Activated CD8-positive, alpha-beta memory T cell treated with anti-CD3 and anti-CD28 coated beads for 1 hour (primary cell): Measurements from ENCODE around the gene GFOD1.
"Not testable (repeated sequence)": the region's sequence is repeated elsewhere in the genome, so short reads cannot be mapped to it uniquely, and the experiment has no call there.

Experiments
- DNase-seq, 2 donors: peaks; one replicate each; pipeline ENCODE4 v3.0.0-alpha.2; 2020; ENCODE audit warnings: low read depth in 1 of 2; ENCODE audit errors: extremely low read depth in 1 of 2

Gene GFOD1

DNA sequence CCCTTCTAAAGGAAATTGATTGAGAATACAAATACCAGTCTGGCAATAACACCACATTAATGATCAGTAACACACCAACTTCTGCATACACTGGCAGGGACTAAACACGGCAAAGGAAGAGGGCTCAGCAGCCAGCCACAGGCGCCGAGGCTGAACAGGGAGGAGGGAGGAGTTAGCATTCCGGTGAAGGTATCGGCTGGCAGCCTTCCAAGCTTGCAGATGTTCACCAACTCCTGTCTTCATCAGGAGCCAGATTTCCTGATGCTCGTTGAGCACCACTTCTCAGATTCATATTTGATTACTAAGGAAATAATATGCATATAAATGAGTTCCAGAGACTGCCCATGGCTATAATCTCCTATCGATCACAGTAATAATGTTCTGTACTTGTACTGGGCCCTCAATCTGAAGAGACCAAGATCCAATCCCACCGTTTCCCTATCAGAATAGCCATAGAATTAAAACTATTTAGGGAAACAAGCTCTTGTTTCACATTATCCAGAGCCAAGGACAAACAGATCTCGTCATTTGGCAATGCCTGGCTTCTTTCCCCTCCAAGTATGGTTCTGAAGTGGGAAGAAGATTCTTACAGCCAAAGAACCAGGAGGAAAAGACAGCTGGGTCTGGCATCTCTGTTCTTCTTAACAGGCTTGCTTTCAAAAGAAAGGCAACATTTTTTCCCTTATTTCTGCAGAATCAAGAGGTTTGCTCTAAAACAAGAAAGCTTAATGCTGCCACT lies 42.2 kb downstream of the GFOD1 start:
- no peak for DNase-seq

DNA sequence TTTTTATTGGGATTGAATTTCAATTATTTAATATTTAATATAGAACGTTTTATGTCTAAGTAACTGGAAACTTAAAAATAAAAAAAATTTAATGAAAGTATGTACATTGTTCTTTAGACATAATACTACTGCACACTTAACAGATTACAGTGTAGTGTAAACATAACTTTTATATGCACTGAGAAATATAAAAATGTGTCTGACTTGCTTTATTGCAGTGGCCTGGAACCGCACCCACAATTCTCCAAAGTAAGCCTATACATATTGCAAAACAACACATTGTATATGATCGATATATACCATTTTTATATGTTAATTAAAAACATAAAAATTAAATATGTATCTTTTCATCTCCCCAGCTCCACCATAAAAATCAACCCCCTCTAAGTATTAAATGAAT lies 42.8 kb downstream of the GFOD1 start:
- no peak for DNase-seq

DNA sequence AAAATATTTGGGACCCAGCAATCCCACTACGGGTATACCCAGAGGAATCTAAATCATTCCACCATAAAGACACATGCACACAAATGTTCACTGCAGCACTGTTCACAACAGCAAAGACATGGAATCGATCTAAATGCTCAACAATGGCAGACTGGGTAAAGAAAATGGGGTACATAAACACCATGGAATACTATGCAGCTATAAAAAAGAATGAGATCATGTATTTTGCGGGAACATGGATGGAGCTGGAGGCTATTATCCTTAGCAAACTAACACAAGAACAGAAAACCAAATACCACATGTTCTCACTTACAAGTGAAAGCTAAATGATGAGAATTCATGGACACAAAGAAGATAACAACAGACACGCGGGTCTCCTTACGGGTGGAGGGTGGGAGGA lies 43.4 kb downstream of the GFOD1 start:
- not testable (repeated sequence) for DNase-seq

DNA sequence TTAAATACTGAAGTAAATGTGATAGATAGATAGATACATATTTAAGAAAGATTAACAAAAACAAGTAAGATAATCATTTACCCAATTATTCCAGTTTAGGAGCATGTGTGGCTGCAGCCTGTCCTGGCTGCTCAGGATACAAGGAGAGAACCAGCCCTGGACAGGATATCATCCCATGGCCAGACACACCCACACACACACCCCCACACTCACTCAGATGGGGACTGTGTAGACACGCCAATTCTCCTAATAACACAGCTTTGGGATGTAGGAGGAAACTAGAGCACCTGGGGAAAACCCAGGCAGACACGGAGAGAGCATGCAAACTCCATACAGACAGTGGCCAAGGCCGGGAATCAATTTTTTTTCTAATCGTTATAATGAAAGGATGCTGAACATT lies 45.6 kb downstream of the GFOD1 start:
- no peak for DNase-seq

DNA sequence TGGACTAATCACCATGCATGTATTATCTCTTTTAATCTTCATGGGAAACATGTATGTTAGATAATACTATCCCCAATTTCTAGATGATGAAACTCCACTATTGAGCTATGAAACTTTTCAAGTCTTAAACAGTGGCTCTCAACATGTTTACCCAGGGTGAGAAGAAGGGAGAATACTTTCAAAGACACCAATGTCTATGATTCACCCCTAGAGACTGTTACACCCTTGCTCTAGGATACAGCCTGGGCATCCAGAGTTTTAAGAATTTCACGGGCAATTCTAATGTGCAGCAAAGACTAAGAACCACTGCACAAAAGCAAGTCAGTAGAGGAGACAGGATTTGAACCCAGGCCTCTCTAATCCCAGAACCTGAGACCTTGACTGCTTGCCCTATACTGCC lies 47.8 kb downstream of the GFOD1 start:
- no peak for DNase-seq

DNA sequence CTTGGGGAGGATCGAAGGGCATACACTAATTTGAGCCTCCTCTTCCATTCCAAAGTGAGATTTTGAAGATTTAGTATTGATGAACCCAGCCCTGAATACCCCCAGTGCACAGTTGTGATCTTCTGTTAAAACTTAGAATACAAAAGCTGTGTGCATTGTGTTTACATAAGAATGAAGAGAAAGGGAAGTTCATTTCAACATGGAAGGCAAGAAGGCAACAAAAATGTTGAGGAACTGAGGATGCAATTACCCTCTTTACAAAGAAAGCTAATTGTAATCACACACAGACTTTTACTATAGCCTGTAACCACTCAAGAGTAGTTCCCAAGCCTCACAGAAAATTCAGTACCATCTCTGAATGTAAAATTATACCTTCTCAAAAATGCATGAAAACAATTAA lies 49.3 kb downstream of the GFOD1 start:
- DNase-seq, result no peak

DNA sequence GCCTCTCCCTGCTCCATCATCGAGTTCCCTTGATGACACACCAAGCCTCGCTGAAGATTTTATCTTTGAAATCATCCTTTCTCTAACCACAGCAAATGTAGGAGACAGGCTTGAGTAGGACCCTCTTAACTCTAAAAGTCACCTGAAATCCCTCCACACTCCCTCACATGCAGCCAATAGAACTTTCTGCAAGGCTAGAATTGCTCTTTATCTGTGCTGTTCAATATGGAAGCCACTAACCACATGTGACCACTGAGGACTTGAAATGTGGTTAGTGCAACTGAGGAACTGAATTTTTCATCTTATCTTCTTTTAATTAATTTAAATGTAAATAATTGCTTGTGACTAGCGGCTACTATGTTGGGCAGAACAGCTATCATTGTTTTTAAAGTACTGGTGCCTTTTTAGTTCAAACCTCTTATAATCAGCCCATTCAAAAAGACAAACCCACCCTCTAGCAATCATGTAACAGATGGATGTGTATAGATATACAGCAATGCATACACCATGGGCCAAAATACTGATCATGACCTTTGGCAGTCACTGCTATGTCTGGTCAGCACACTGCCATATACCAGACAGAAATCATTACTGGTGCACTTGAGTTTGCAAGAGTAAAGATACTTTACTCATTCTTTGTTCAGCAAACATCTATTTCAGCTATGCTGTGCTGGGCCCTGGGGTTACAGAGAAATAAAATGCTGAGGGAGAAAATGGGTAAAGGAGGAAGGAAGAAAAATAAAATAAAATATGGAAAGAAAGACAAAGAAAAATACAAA lies 50.0 kb downstream of the GFOD1 start:
- no peak for DNase-seq

DNA sequence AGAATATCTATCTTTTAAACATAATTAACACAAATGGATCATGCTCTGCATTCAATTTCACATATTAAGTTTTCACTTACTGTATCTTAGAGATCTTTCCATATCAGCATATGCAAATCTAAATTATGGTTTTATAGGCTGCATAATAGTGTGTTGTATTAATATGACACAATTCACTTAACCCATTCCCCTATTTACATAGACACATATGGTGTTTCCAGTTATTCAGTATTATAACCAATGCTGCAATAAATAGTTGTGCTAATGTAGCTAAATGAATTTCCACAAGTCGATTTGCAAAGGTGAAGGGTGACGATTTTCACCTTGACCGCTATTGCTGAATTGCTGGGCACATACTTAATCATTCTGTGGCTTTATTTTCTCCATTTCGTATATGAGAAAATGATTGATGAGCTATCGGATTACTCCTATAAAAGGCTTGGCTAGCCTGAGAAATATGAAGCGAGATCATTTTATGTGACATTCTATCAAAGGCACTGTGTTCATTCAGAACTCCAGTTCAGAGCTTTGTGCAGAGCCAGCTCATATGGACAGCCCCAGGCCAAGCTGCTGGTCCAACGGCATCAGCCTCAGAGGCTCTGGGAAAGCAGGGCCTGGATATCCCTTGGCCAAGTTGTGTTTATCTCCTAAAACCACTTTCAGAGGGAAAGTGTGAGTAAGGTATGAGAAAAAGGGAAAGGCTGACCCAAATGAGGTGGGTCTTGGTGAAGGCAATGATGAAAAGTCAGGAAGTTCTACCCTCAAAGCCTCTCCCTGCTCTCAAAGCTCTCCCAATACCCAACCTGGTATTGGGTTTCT lies 50.8 kb downstream of the GFOD1 start:
- no peak for DNase-seq

DNA sequence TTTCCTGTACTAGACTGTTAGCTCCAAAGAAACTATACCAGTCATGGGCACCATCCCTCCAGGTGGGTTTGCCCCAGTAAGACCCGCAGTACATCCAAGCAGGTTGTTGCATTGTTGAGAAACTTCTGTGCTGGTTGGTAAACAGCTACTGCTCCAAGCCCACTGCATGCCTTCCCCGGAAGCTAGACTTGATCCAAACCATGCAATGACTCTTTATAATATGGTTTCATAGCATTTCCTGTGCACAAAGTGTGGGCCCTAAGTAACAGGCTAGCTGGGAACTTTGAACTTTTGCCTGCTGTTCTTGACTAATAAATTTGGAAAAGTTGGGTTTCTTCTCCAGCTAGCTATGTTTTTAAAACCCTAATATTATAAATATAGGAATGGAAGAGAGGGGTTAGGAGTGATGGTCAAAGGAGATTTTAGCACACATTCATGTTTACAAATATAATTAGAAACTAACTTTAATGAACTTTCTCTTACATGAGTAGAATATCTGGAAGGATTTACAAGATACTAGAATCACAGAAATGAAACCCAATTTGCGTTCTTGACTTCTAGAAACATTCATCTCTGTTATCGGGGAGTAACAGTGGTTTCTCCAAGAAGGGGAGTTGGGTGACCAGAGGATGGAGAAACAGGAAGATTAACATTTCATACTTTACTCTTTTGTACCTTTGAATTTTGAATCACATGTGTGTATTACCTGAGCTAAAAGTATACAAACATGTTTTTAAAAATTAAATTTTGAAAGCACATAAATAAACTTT lies 51.7 kb downstream of the GFOD1 start:
- no peak for DNase-seq

DNA sequence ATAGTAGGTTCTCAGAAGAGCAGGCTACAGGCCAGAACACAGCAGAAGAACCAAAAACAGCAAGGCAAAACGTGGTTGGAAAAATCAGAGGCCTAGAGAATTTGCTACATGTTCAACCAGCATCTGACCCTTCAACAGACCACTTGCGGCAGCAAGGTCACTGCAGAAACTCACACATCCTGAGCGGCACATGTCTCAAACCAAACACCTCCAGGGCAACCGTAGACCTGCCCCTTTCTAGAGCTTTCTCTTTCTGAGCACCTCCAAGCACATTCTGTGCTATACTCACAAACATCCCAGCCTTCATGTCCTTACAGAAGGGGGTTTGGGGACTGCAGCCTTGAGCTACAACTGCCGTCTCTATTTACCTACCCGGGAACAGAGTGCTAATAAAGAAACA lies 52.6 kb downstream of the GFOD1 start:
- DNase-seq, result no peak

DNA sequence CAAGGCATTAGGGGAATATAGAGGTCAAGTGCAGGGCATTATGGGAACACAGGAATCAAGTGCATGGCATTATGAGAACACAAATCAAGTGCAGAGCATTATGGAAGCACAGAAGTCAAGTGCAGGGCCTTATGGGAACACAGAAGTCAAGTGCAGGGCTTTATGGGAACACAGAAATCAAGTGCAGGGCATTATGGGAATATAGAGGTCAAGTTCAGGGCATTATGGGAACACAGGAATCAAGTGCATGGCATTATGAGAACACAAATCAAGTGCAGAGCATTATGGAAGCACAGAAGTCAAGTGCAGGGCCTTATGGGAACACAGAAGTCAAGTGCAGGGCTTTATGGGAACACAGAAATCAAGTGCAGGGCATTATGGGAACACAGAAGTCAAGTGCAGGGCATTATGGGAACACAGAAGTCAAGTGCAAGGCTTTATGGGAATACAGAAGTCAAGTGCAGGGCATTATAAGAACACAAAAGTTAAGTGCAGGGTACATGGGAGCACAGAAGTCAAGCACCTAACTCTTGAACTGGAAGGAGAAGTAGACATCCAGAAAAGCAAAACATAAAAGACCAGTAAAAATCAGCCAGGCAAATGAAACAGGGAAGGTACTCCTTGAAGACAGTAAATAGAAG lies 53.1 kb downstream of the GFOD1 start:
- not testable (repeated sequence) for DNase-seq

DNA sequence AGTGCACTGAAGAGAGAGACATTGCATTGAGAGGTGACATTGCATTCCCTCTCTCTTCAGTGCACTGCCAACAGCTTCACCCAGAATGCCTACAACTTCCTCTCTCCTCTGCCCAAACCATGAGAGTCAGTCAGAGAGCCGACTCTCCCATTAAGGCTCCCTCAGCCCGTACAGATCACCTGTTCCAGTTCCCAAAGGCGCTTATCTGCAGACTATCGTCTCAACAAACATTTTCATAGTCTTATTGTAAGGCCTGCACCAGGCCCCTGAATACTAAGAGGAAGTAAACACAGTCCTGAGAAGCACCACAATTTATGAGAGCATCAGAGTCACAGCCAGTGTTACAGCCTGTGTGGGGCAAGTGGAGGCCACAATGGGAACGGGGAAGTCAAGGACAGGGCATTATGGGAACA lies 53.7 kb downstream of the GFOD1 start:
- no peak for DNase-seq

DNA sequence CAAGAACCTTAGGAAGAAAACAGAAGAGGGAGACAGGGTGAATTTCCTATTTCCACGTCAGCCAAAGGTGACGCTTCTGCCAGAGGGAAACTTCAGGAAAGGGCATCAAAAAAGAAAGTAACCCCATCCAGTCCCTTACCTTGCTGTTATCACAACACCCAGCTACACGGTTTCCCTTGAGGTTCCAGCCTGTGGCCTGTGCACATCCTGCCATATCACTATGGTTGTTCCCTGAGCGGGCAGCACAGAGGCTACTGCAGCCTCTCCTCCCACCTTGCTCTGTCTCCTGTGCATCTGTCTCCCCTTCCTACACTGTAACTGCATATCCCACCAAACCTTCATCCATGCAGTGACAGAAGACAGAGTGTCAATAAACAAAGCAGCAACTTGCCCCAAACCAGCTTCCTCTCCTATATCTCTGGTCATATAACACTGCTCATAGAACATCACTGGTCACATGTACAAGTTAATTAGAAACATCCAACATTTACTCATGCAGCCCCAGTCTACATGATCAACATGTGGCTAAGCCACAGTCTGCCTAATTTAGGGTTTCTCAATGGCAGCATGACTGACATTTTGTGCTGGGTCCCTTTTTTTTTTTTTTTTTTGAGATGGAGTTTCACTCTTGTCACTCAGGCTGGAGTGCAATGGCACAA lies 54.7 kb downstream of the GFOD1 start:
- no peak for DNase-seq

DNA sequence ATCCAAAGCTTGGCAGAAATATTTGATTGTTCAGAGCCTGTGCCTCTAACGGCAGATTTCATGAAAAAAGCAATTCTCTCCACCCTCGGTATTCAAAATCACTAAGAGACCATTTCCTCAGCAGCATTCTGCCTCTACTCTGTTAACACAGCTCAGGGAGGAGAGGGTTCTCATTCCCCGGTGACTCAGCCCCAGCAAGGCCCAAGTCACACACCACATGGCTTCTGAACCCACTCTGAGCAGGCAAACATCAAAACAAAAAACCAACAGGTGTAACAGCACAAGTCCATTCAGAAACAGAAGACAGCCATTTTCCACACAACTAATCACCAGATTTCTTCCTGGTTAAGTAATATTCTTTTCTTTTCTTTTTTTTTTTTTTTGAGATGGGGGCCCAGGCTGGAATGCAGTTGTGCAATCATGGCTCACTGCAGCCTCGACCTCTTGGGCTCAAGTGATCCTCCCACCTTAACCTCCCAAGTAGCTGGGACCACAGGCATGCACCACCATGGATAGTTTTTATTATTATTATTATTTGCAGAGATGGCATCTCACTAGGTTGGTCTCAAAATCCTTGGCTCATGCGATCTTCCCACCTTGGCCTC lies 55.4 kb downstream of the GFOD1 start:
- DNase-seq, result no peak

DNA sequence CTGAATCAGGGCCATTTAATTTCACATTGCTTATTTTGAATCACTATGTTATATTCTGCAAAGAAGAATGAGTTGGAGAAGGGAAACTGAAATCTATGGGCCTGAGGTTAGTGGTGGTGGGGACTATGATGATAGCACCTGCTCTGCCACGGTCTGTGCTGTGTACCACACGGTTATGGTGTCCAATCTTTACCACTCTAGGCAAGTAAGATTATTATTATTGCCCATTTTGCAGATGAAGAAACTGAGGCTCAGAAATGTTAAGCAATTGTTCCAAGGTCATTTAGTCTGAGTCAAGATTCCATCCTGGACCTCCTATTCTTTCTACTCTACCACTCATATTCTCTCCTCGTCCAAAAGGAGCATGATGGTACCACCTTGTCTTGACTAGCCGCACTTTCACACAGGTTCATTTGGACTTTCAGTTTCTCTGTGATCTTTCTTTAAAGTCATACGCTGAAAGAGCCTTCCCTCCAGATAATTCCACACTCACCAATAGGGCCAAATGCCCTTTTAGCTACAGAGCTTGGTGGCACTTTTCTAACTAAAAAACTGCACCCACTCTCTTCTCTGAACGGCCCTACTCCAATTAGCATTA lies 56.2 kb downstream of the GFOD1 start:
- no peak for DNase-seq

DNA sequence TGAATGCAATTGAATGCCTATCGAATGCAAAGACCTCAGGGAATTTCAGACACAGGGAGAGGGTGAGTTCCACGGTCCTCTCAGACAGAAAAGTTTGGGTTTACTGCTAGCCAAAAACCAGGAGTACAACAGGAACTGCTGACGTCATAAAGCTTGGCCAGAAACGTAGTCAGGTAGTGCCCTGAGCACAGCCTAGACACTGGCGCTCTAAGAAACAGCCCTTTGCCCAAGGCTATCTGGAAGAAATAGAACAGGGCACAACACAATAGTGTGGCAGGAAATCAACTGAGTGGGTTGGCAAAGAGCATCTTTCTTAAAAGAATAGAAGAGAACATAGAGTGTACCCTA lies 58.0 kb downstream of the GFOD1 start:
- DNase-seq, result no peak

DNA sequence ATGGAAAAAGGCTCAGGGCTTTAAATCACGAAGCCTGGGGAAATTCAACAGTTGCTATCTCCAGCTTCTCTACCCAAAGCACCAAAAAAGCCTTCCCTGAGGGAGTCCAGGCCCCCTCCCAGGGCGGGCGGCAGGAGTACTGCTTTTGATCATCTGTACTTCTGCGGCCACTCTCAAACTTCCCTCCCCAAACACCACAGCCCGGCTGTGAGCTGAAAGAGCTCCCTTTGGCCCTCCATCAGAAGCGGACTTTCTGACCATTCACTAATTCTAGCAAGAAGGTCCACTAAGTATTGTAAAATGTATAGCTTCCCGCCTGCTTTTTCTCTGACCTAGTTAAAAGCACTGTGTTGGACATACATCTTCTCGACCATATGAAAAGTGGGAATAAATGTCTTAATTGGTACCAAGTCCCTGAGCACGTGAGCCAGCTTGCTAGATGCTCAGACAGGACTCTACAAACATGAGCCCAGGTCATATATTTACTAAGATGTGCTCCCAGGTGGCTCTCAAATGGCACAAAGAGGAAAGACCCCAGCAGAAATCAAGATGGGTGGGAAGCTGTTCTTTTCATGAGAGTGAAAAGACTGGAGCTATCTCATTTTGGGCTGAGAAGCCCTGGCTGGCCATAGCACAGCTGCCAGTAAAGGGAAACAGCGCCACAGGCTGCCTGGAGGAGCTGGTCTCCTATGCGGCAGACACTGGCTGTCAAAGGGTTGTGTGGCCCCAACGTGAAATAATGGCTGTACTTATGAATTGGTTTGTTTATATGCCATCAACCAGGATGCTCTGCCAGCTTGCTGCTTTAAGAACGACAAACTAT lies 58.6 kb downstream of the GFOD1 start:
- DNase-seq, result no peak
